GM08714 (cell line): ENCODE results near the gene ITPR2.

Experiments
- H3K4me3 ChIP-seq: fragments of 200-500 bp; sonication (Bioruptor generic); 2 replicates; pipeline ENCODE4 v1.5.1; 2014; ENCODE audit warnings: mild to moderate bottlenecking, low read length, inconsistent platforms
- ZNF274 ChIP-seq: IDR thresholded peaks from 2 replicates; pipeline ENCODE4 v1.6.1; 2012; ENCODE audit warnings: mild to moderate bottlenecking, low read depth, low read length

ITPR2 gene

DNA sequence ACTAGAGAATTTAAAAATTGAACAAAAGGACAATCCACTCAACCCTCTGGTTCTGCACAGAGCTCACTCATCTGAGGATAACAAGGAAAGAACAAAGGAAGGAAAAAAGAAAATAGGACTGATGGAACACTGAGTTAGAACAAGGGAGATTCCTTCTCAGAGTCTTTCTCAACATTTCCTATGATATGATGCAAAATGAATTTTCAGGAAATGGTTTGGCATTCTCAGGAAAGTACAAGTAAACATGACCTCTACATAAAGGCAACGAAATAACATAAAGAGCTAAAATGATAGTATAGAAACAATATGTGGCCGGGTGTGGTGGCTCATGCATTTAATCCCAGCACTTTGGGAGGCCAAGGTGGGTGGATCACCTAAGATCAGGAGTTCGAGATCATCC lies 135.8 kb downstream of the ITPR2 start:
- no peak overlapping the region for H3K4me3 ChIP-seq
- TF ChIP-seq ZNF274 = no peak

DNA sequence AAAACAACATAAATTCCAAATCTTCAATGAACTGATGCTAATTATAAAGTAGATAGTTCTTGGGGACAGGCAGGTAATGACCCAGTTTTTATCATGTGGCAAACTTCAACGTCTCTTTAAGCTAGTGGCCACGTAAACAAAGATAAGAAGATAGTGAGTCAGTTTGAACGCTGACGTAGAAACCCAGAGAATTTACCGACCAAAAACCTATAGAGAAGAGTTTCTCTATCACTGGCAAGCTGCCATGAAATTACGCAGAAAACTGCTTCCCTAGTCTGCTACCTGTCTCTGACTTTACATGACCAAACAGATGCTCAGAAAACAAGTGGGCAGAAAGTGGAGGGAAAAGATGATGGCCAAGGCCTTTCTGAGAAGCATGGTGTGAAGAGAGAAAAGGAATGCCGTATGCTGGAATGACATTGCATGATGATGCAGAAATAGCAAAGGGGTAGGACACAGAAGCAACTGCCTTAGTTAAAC lies 136.3 kb downstream of the ITPR2 start:
- no peak overlapping the region for H3K4me3 ChIP-seq
- no peak for TF ChIP-seq ZNF274

DNA sequence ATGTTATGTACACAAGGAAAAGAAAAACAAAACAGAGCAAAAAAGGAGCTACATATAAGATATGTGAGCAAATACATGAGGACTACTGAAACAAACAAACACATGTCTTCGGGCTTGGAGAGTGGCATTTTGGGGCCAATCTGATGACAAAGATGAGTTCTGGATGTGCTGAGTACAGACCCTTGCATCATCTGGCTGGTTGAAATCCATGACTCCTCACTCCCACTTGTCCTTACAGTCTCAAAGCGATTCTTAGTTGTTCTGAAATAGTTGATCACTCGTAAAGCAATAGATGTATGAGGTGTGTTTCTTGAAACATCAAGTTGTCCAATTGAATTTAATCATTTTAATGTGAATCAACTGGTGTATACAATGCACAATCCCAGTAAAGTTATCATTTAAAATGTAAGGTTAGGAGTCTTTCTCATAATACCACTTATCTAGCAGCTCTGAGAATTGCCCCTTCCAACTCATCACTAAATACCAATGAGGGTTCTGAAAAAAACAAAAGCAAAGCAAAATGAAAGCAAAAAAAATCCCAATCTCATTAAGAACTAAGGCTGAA lies 136.9 kb downstream of the ITPR2 start:
- no peak for TF ChIP-seq ZNF274
- no peak overlapping the region for H3K4me3 ChIP-seq

DNA sequence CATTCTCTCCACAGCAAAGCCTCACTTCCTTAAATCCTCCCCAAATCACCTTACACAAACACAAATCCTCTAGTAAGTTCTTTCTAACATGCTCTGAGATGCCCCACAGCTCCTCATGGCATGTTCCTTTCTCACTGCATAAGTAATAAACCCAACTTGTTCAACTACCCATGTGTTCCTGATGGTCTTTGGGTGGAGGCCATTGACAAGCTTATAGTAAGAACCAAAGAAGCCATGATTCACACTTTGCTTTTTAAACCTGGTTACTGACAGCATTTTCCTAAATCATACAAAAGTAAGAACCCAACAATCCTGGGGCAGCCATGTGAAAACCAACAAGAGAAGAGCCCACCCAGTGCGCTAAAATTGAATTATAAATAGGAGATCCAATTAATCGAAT lies 138.6 kb downstream of the ITPR2 start:
- no peak overlapping the region for H3K4me3 ChIP-seq
- no peak for TF ChIP-seq ZNF274

GRCh38 chr12:26692407-26692806 lies 140.6 kb downstream of the ITPR2 start:
- no peak overlapping the region for H3K4me3 ChIP-seq
- no peak for TF ChIP-seq ZNF274

DNA sequence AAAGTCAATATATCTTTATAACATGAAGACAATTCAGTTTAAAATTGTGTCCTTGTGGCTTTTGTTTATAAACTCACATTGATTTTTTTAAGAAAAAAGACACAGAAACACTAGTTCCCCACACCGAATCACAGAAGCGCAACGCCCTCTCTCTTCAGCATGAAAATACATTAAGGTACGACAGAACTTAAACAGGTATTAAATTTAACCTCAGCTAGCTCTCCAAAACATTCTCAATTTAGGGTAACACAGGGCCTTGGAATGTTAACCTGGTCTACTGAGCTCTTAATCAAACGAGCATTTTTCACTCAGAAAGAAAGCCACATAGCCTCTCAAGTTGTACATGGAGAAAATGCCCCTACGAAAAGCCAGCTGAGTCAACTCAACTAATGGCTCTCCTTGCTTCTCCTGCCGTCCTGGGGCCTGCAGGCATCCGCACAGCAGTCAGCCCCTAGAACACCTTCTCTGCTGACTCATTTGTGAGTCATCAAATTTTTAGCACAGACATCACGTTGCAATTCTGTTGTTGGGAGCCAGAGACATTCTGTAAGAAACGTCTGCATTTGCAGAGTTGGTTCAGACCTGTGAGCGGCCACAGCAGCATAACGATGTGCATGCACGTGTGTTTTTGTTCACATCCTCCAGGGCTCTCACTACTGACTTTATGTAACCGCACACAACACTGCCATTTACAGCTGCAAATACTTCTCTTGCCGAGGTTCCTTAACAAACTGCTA lies 141.6 kb downstream of the ITPR2 start:
- no peak overlapping the region for H3K4me3 ChIP-seq
- no peak for TF ChIP-seq ZNF274

- TF ChIP-seq ZNF274 = no peak
- H3K4me3 ChIP-seq = no peak overlapping the region
Observed at GRCh38 chr12:26690601-26691000, 142.4 kb downstream of the ITPR2 start.

GRCh38 chr12:26689281-26689841 lies 143.6 kb downstream of the ITPR2 start:
- no peak overlapping the region for H3K4me3 ChIP-seq
- TF ChIP-seq ZNF274 = no peak

DNA sequence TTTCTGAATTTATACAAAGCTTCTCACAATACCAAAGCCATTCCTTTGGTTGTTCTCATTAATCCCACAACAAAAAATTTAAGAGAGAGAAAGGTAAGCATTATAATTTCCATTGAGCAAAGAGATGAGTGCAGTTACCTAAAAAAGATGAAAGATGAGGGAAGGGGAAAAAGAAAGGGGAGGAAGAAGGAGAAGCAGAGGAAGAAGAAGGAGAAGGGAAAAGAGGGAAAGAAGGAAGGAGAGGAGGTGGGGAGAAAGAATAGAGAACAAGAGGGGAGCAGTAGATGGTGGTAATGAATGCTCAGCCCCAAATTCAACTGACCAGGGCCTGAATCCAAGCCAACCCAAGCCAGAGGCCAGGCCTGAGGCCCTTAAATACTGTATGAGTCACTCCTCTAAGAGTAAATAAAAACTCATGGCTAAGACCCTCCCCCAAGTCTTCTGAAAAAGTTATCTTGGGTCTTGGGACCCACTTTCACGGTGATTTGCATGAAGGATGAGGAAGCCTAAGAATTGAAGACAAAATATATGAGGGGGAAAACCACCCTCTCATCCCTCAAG lies 144.6 kb downstream of the ITPR2 start:
- TF ChIP-seq ZNF274 = no peak
- no peak overlapping the region for H3K4me3 ChIP-seq

DNA sequence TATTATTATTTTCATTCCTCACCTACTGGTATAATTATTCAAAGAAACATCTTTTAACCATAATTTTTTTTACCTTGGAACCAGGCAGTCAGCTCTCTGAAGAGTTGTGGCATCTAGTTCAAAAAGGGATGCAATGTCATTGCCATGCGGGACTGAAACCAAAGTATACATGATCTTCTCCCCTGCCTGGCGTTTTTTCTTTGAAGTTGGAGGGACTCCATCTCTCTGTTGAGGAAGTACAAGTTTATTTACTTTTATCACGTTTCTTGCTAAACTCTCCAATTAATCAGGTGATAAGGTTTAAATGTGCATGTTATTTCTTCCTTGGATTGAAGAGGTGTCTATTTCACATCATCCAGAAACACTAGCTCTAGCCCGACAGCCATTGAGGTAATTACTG lies 146.6 kb downstream of the ITPR2 start:
- no peak for TF ChIP-seq ZNF274
- no peak overlapping the region for H3K4me3 ChIP-seq

GRCh38 chr12:26684101-26684500 lies 148.9 kb downstream of the ITPR2 start:
- TF ChIP-seq ZNF274 = no peak
- no peak overlapping the region for H3K4me3 ChIP-seq

- no peak overlapping the region for H3K4me3 ChIP-seq
- TF ChIP-seq ZNF274 = no peak
Observed at GRCh38 chr12:26683443-26683842, 149.6 kb downstream of the ITPR2 start.

- no peak for TF ChIP-seq ZNF274
- no peak overlapping the region for H3K4me3 ChIP-seq
Observed at GRCh38 chr12:26680727-26681455, 152.1 kb downstream of the ITPR2 start.
